NCI-H226 (cell line): ENCODE results near the gene RBM17.
A peak's percentile ranks its signal among the peaks of the same experiment; 100 is the strongest.
"Not testable (repeated sequence)": the region's sequence is repeated elsewhere in the genome, so short reads cannot be mapped to it uniquely, and the experiment has no call there.

Source experiments
- DNase-seq: peaks from one replicate; pipeline ENCODE4 v3.0.0-alpha.2; 2015

Gene RBM17

GRCh38 chr10:6163364-6164270 is 74.8 kb downstream of the RBM17 start:
- DNase-seq = peak; percentile 67

GRCh38 chr10:6164271-6165095 is 75.6 kb downstream of the RBM17 start:
- DNase-seq = no peak

GRCh38 chr10:6165221-6165725 is 76.4 kb downstream of the RBM17 start:
- no peak for DNase-seq

GRCh38 chr10:6165933-6166332 is 77.1 kb downstream of the RBM17 start:
- not testable (repeated sequence) for DNase-seq
